Measurements from ENCODE around the gene ARMC3. TPM values are rescaled to one million over a fixed set of nuclear protein-coding genes. Genes with fewer than 3 reads are reported as not detected.
"Not testable (repeated sequence)": the region's sequence is repeated elsewhere in the genome, so short reads cannot be mapped to it uniquely, and the experiment has no call there.

Gene ARMC3, protein sequence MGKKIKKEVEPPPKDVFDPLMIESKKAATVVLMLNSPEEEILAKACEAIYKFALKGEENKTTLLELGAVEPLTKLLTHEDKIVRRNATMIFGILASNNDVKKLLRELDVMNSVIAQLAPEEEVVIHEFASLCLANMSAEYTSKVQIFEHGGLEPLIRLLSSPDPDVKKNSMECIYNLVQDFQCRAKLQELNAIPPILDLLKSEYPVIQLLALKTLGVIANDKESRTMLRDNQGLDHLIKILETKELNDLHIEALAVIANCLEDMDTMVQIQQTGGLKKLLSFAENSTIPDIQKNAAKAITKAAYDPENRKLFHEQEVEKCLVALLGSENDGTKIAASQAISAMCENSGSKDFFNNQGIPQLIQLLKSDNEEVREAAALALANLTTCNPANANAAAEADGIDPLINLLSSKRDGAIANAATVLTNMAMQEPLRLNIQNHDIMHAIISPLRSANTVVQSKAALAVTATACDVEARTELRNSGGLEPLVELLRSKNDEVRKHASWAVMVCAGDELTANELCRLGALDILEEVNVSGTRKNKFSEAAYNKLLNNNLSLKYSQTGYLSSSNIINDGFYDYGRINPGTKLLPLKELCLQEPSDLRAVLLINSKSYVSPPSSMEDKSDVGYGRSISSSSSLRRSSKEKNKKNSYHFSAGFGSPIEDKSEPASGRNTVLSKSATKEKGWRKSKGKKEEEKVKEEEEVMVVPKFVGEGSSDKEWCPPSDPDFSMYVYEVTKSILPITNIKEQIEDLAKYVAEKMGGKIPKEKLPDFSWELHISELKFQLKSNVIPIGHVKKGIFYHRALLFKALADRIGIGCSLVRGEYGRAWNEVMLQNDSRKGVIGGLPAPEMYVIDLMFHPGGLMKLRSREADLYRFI
- 10 to 100 TPM; 10.9 to 16.7 (median 13.1) TPM for polyA plus RNA-seq (ENCODE audit: insufficient read length in 4 of 4)

- peak; percentile 61 to 76 (median 65) for DNase-seq (ENCODE audit: low read depth in 4 of 4, low spot score in 3 of 4)
Measured at GRCh38 chr10:22927661-22928403, at the start of gene ARMC3. TSS of gene ARMC3 (plus strand) at chr10:22928053. CDS start at chr10:22931997, 3,944 bp downstream.

- DNase-seq (ENCODE audit: low read depth in 4 of 4, low spot score in 3 of 4), result no peak
Measured at GRCh38 chr10:22891797-22892196, 36.1 kb upstream of the ARMC3 start.

DNA sequence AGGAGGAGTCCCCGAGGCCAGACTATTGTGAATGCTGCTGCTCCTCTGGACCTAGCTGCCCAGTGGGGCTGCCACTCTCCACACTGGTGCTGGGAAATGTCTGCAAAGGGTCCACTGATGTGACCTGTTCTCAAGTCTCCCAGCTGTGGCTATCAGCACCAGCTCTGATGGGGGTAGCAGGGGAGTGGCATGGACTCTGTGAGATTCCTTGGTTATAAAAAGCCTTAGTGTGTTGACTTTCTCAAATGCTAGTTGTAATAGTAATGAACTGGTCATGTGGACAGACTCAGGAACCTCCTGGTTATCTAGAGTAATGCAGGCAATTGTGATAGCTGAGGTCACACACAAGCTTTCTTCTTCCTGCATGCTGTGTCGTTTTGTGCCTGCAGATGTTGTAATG lies 34.1 kb upstream of the ARMC3 start:
- no peak for DNase-seq (ENCODE audit: low read depth in 4 of 4, low spot score in 3 of 4)

- no peak for DNase-seq (ENCODE audit: low read depth in 4 of 4, low spot score in 3 of 4)
Measured at GRCh38 chr10:22894714-22895113, 33.1 kb upstream of the ARMC3 start.

DNA sequence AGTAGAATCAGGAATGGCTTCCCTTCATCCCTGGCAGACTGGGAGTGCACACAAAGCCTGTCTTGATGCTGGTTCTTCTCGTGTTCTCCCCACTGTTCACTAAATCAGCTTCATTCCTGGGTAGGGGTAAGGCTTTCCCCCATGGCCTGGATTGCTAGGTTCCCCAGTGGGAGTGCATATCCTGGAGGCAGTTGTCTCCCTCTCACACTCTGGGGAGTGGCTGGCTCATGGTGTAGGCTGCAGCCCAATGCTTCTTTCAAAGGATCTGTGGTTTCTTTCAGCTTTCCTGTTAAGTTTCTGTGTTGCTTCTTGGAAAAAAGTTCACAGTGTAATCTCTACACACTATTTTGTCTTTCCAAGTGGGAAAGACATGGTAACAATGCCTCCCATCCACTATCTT lies 32.6 kb upstream of the ARMC3 start:
- no peak for DNase-seq (ENCODE audit: low read depth in 4 of 4, low spot score in 3 of 4)

- DNase-seq (ENCODE audit: low read depth in 4 of 4, low spot score in 3 of 4), result no peak
Measured at GRCh38 chr10:22897371-22897770, 30.5 kb upstream of the ARMC3 start.

GRCh38 chr10:22899307-22899706 lies 28.5 kb upstream of the ARMC3 start:
- no peak for DNase-seq (ENCODE audit: low read depth in 4 of 4, low spot score in 3 of 4)

DNA sequence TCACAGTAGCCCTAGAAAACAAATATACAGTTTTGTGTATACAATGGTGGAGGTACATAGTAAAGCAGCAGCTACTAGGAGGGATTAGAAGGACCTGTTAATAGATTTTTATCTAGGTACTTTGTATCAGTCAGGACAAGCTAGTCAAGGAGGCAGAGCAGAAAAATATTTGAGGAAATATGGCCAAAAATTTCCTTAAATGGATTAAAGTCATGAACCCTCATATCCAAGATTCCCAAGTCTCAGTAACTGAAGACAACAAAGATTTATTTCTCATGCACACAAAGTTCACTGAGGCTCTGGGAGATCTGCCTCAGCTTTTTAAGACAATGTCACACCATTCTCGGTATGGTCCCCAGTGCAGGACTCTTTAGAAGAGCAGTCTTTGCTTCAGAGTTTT lies 28.1 kb upstream of the ARMC3 start:
- DNase-seq (ENCODE audit: low read depth in 4 of 4, low spot score in 3 of 4), result no peak

DNA sequence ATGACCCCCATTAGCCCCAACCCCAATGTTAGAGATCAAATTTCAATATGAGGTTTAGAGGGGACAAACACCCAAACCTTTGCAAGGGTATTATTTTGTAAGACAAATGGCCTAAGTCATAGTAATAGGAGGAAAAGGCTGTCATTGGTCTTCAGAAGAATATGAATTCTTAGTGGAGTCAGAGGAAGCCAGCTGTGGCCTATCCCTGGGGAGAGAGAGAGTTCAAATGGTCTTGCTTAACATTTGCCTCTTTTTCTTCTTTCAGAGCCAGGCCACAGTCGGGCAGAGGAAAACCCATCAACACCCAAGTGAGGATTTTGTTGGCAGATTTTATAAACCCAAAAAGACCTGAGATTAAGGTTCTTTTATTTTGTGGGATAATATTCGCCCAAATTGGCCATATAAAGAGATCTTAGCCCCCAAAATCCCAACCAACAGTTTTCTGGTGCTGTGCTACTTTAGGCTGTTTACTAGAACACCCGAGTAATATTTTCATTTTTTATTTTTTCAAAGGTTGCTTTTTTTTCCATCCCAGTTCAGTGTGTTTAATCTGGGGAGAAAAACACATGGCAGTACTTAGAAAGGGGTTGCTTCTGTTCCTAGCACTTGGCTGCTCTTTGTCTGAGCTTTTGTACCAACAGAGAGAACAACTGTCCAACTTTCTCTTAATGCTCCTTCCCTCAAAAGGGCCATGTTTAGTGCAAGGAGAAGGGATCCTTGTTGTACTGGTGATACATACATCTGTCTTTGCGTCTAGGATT lies 26.8 kb upstream of the ARMC3 start:
- DNase-seq (ENCODE audit: low read depth in 4 of 4, low spot score in 3 of 4), result no peak

- not testable (repeated sequence) for DNase-seq (ENCODE audit: low read depth in 4 of 4, low spot score in 3 of 4)
Measured at GRCh38 chr10:22902147-22902546, 25.7 kb upstream of the ARMC3 start.

DNA sequence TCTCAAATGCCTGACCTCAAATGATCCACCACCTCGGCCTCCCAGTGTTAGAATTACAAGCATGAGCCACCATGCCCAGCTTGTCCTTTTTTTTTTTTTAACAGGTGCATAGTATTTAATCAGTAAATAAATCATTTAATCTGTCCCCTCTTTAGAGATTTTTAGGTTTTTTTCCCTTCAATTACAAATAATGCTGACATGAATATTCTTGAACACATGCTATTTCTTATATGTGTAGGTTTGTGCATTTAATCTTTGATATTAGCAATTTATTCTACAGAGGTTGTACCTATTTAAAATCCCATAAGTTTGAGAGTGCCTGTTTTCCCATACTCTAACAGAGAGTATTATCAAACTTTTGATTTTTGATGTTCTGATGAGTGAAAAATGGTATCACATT lies 24.2 kb upstream of the ARMC3 start:
- DNase-seq (ENCODE audit: low read depth in 4 of 4, low spot score in 3 of 4), result no peak

- no peak for DNase-seq (ENCODE audit: low read depth in 4 of 4, low spot score in 3 of 4)
Measured at GRCh38 chr10:22906767-22907166, 21.1 kb upstream of the ARMC3 start.

GRCh38 chr10:22908837-22909236 lies 19.0 kb upstream of the ARMC3 start:
- no peak for DNase-seq (ENCODE audit: low read depth in 4 of 4, low spot score in 3 of 4)

DNA sequence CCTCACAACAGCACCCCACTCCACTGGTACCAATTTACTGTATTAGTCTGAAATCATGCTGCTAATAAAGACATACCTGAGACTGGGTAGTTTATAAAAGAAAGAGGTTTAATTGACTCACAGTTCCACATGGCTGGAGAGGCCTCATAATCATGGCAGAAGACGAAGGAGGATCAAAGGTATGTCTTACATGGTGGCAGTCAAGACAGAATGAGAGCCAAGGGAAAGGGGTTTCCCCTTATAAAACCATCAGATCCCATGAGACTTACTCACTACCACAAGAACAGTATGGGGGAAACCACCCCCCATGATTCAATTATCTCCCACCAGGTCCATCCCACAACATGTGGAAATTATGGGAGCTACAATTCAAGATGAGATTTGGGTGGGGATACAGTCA lies 18.2 kb upstream of the ARMC3 start:
- not testable (repeated sequence) for DNase-seq (ENCODE audit: low read depth in 4 of 4, low spot score in 3 of 4)

DNA sequence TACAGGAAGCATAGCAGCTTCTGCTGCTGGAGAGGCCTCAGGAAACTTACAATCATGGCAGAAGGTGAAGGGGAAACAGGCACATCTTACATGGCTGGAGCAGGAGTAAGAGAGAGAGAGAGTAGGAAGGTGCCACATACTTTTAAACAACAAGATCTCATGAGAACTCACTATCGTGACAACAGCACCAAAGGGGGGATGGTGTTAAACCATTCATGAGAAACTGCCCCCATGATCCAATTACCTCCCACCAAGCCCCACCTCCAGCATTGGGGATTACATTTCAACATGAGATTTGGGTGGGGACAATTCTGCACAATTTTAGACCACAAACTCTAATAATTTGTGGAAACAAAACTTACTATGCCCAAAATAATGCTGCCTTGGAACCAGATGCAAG lies 16.8 kb upstream of the ARMC3 start:
- DNase-seq (ENCODE audit: low read depth in 4 of 4, low spot score in 3 of 4), result no peak

DNA sequence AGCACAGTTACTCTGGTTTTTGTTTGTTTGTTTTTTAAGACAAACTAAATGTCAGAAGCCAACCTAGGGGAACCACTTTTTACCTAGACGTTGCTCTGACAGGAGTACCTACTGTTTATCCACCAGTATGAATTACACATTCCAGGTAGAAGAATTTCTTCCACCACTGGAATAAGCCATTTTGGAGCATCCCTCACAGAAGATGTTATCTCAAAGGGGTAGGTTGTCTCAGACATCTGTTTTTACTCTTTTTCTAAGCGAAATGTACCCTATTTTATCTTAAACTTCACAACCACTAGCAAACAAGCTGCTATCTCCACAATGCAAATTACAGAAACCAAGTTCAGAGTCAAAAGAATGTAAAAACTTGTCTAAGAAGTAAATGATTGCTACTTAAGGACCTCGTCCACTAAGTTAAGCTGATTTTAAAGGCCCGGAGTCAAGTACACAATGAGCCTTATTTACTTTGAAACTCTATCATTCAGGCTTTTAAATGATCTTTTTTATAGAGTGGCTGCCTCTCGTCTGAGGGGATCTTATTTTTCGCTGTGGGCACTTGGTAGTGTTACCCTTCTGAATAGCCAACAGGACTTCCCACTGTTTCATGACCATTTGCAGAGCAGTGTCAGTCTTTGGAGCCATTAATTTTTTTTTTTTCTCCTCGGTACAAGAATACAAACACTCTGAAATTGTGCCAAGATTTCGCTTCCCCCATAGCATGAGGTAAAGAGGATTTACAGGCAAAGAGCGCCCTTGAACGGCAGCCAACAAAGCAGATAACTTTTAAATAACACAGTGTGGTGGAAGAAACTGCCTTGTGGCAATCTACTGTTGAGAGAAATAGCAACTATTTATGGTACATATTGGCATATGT lies 15.7 kb upstream of the ARMC3 start:
- DNase-seq (ENCODE audit: low read depth in 4 of 4, low spot score in 3 of 4), result peak in 2 of 4 donors; percentile 51 to 63

- DNase-seq (ENCODE audit: low read depth in 4 of 4, low spot score in 3 of 4), result no peak
Measured at GRCh38 chr10:22912763-22913384, 15.0 kb upstream of the ARMC3 start.

GRCh38 chr10:22913474-22914092 lies 14.3 kb upstream of the ARMC3 start:
- DNase-seq (ENCODE audit: low read depth in 4 of 4, low spot score in 3 of 4), result no peak
